ENCODE results near the gene C16orf92. TPM values are rescaled to one million over a fixed set of nuclear protein-coding genes. Genes with fewer than 3 reads are reported as not detected.

C16orf92 gene
- total RNA-seq, 1 experiment from 2014 or later: not detected

DNA sequence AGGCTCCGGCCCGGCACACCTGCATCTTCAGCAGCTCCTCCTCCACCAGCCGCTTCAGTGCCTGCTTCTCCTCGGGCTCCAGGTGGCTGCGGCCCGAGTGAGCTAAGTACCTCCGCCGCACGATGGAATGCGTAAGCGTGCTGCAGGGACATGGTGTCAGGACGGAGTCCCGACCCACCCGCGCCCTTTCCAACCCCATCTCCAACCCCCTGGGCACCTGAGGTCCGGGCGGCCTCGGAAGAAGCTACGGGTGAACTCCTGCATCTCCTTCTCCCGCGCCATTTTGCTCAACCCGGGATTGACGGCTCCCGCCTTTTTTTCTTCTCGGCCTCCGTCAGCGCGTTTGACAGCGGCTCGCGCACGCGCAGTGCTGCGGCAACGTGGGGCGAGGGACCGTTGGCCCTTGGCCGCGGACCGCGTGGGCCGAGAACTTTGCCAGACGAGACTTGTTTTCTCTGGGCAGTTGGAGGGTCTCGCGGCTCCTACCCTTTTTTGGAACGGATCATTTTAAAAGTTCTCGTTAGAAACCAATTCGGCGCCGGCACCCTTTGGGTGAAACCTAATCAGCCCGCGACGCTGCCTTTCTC, 27.6 kb upstream of the C16orf92 start, which contains the start of gene HIRIP3:
HIRIP3 (minus strand) TSS at position 294 of the 587 bp plus-strand sequence; CDS start at position 282, 12 bp downstream.
- peaks cover 11% of the 10 kb centered on the region for H3K79me2 ChIP-seq (ENCODE audit: insufficient read depth, low read length)
- H3K36me3 ChIP-seq (ENCODE audit: control insufficient read depth in 1 of 2, insufficient read depth in 2 of 2, low read length in 2 of 2): peaks cover 9 to 20% of the 10 kb centered on the region in 2 experiments
- TF ChIP-seq ELF1 (IDR thresholded peaks at IDR 0.05; ENCODE audit: borderline replicate concordance, low read depth) (no peak), CBX3 (IDR thresholded peaks at IDR 0.05; ENCODE audit: low read depth) (no peak; the same call in 1 of the 2 replicates), SP1 (IDR thresholded peaks at IDR 0.05; ENCODE audit: low read depth) (no peak), EZH2 (IDR thresholded peaks at IDR 0.05) (no peak), CEBPB (IDR thresholded peaks at IDR 0.05; ENCODE audit: low read depth) (no peak), SRF (IDR thresholded peaks at IDR 0.05; ENCODE audit: low read depth) (no peak), YY1 (IDR thresholded peaks at IDR 0.05; ENCODE audit: extremely low read depth, insufficient replicate concordance, low read depth, low read length) (peak; percentile 88), FOSL1 (IDR thresholded peaks at IDR 0.05; ENCODE audit: low read depth) (no peak), ZNF274 (IDR thresholded peaks at IDR 0.05; ENCODE audit: low read depth, low read length) (no peak), POLR2AphosphoS5 (IDR thresholded peaks at IDR 0.05; ENCODE audit: low read depth, low read length) (peak; percentile 51), EZH2phosphoT487 (IDR thresholded peaks at IDR 0.05; ENCODE audit: borderline replicate concordance) (no peak), TCF7L2 (IDR thresholded peaks at IDR 0.05; ENCODE audit: borderline replicate concordance, extremely low read depth, insufficient read depth, insufficient read length) (no peak), EGR1 (IDR thresholded peaks at IDR 0.05; ENCODE audit: low read depth) (no peak), POLR2A (IDR thresholded peaks at IDR 0.05; ENCODE audit: borderline replicate concordance, extremely low read depth, insufficient read depth, insufficient read length) (peak; percentile 53), RAD21 (IDR thresholded peaks at IDR 0.05; ENCODE audit: low read depth) (no peak)
- TF ChIP-seq, protein P1, sequence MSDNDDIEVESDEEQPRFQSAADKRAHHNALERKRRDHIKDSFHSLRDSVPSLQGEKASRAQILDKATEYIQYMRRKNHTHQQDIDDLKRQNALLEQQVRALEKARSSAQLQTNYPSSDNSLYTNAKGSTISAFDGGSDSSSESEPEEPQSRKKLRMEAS (IDR thresholded peaks at IDR 0.05): peak; percentile 92
- TF ChIP-seq, protein P2, sequence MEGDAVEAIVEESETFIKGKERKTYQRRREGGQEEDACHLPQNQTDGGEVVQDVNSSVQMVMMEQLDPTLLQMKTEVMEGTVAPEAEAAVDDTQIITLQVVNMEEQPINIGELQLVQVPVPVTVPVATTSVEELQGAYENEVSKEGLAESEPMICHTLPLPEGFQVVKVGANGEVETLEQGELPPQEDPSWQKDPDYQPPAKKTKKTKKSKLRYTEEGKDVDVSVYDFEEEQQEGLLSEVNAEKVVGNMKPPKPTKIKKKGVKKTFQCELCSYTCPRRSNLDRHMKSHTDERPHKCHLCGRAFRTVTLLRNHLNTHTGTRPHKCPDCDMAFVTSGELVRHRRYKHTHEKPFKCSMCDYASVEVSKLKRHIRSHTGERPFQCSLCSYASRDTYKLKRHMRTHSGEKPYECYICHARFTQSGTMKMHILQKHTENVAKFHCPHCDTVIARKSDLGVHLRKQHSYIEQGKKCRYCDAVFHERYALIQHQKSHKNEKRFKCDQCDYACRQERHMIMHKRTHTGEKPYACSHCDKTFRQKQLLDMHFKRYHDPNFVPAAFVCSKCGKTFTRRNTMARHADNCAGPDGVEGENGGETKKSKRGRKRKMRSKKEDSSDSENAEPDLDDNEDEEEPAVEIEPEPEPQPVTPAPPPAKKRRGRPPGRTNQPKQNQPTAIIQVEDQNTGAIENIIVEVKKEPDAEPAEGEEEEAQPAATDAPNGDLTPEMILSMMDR (IDR thresholded peaks at IDR 0.05 in 2 of 3, conservative IDR thresholded peaks at IDR 0.05 in 1 of 3; ENCODE audit: borderline replicate concordance in 1 of 3, insufficient read depth in 1 of 3, low read depth in 2 of 3, low read length in 2 of 3): no peak
- TF ChIP-seq, protein P3, sequence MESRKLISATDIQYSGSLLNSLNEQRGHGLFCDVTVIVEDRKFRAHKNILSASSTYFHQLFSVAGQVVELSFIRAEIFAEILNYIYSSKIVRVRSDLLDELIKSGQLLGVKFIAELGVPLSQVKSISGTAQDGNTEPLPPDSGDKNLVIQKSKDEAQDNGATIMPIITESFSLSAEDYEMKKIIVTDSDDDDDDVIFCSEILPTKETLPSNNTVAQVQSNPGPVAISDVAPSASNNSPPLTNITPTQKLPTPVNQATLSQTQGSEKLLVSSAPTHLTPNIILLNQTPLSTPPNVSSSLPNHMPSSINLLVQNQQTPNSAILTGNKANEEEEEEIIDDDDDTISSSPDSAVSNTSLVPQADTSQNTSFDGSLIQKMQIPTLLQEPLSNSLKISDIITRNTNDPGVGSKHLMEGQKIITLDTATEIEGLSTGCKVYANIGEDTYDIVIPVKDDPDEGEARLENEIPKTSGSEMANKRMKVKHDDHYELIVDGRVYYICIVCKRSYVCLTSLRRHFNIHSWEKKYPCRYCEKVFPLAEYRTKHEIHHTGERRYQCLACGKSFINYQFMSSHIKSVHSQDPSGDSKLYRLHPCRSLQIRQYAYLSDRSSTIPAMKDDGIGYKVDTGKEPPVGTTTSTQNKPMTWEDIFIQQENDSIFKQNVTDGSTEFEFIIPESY (IDR thresholded peaks at IDR 0.05; ENCODE audit: extremely low read depth, insufficient replicate concordance, low read length): no peak
- TF ChIP-seq, protein P4, sequence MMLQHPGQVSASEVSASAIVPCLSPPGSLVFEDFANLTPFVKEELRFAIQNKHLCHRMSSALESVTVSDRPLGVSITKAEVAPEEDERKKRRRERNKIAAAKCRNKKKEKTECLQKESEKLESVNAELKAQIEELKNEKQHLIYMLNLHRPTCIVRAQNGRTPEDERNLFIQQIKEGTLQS (IDR thresholded peaks at IDR 0.05): no peak
- H3K9me2 ChIP-seq (ENCODE audit: insufficient read depth): no peaks in the 10 kb centered on the region
- H3K9me3 ChIP-seq (ENCODE audit: control insufficient read depth in 1 of 2, insufficient read depth in 1 of 2, low read depth in 1 of 2, low read length in 2 of 2): no peaks in the 10 kb centered on the region
- intact Hi-C loops (cut with micrococcal nuclease): no loop called here
- H3K9ac ChIP-seq (ENCODE audit: low read length): peak within 1 kb of the TSS; percentile 86
- H3K4me3 ChIP-seq (replicated peaks in 1 of 2; ENCODE audit: low read depth in 1 of 2, low read length in 2 of 2): peak within 1 kb of the TSS; percentile 83 to 95
- DNase-seq (ENCODE audit: low read depth, low spot score) (peak; percentile 66), ATAC-seq (peak; percentile 59)
- H3K4me1 ChIP-seq (ENCODE audit: control insufficient read depth in 1 of 2, insufficient read depth in 2 of 2, low read length in 2 of 2): peaks cover 9 to 27% of the 10 kb centered on the region in 2 experiments
- H3K27ac ChIP-seq (ENCODE audit: low read depth, low read length): peak within 1 kb of the TSS; percentile 88
- H2AFZ ChIP-seq (ENCODE audit: low read depth, low read length, poor library complexity, severe bottlenecking): peak within 1 kb of the TSS; percentile 64
- no TSS peak for BruUV-seq (replicated peaks)
- peak within 1 kb of the TSS; percentile 92 for H3K4me2 ChIP-seq (ENCODE audit: low read length)
- H3K27me3 ChIP-seq (ENCODE audit: insufficient read depth, low read length): no peaks in the 10 kb centered on the region
- ChIA-PET CTCF (no interaction called here), POLR2A (interaction anchor here (0.6 to 1.2 kb wide), 4 partner anchors 18 to 96 kb away, joined by 3 read pairs; partner anchors contain the start of genes ASPHD1, SEZ6L2, TAOK2 and TMEM219), RAD21 (ENCODE audit: low non-redundant PET in 1 of 2, low total read pairs in 2 of 2, uncharacterized antibody in 2 of 2, unreplicated experiment in 2 of 2) (no interaction called here)
- H4K20me1 ChIP-seq (ENCODE audit: insufficient read depth): no peaks in the 10 kb centered on the region
